Heart left ventricle (tissue), 16 donors: ENCODE results near the gene RBP4. TPM values are rescaled to one million over a fixed set of nuclear protein-coding genes. Genes with fewer than 3 reads are reported as not detected.
"Not testable (repeated sequence)": the region's sequence is repeated elsewhere in the genome, so short reads cannot be mapped to it uniquely, and the experiment has no call there.

Experiments
- ATAC-seq, 4 donors: fragments of 200-7000 bp; cut with Tn5 transposase; one replicate each; pipeline ENCODE4 v1.9.1; 2020 to 2022; ENCODE audit warnings: moderate library complexity in 4 of 4, mild to moderate bottlenecking in 3 of 4, moderate number of reproducible peaks in 1 of 4
- DNase-seq, 5 donors: peaks; one replicate each; pipeline ENCODE4 v3.0.0-alpha.2; 2020
- H3K27ac ChIP-seq, 12 donors: fragments of 200-600 bp; sonication (generic) in 4 of 12; one replicate each; pipeline versions ENCODE4 v1.5.0 to v1.8.0; 2016 to 2022; ENCODE audit warnings: mild to moderate bottlenecking in 2 of 12
- H3K27me3 ChIP-seq, 9 donors: fragments of 200-600 bp; sonication (generic) in 2 of 9; one replicate each; pipeline versions ENCODE4 v1.5.1 to v1.8.0; 2016 to 2022; ENCODE audit warnings: mild to moderate bottlenecking in 3 of 9
- H3K36me3 ChIP-seq, 9 donors: fragments of 200-600 bp; sonication (generic) in 2 of 9; one replicate each; pipeline versions ENCODE4 v1.5.0 to v1.8.0; 2018 to 2022; ENCODE audit warnings: mild to moderate bottlenecking in 2 of 9
- H3K4me1 ChIP-seq, 12 donors: fragments of 200-600 bp; sonication (generic) in 4 of 12; one replicate each; pipeline versions ENCODE4 v1.5.0 to v1.8.0; 2016 to 2022; ENCODE audit warnings: mild to moderate bottlenecking in 3 of 12
- H3K4me3 ChIP-seq, 12 donors: fragments of 200-600 bp; sonication (generic) in 4 of 12; one replicate each; pipeline versions ENCODE4 v1.5.0 to v1.8.0; 2017 to 2022; ENCODE audit warnings: mild to moderate bottlenecking in 9 of 12, moderate library complexity in 4 of 12
- H3K9me3 ChIP-seq, 12 donors: fragments of 200-600 bp; sonication (generic) in 4 of 12; one replicate each; pipeline versions ENCODE4 v1.5.0 to v1.8.0; 2016 to 2022; ENCODE audit warnings: mild to moderate bottlenecking in 1 of 12
- POLR2A ChIP-seq, 2 donors: fragments of 450-650 bp; IDR thresholded peaks; one replicate each; pipeline ENCODE4 v1.6.1; 2017; ENCODE audit warnings: antibody characterized with exemption in 2 of 2, mild to moderate bottlenecking in 2 of 2, moderate library complexity in 2 of 2
- WGBS, 4 donors: extraction: QIAGEN DNeasy Blood & Tissue Kit in 2 of 4; methylation state at CpG; one replicate each; pipeline versions ENCODE4 v1.1.5 to v1.1.7; 2013 to 2018; 5-methylcytosine and 5-hydroxymethylcytosine counted together
- intact Hi-C, 10 donors: fragments of 100-400 bp; cut with DNase I; formaldehyde crosslinking; loops; one replicate each; pipeline versions ENCODE4 v1.11.1 to v1.14.2; 2022
- polyA plus RNA-seq, 2 donors: library from polyadenylated mRNA; stranded (reverse); fragments of 200-250 nt; gene quantifications; one replicate each; pipeline ENCODE4 v1.2.3, GENCODE V29; 2013
- total RNA-seq, 9 donors: library from RNA; depleted of rRNA in 2 of 9; stranded (reverse); fragments of >200 nt in 2 of 9; fragmentation: NEBNext Ultra II Directional in 3 of 9; extraction: Animal tissue kit (Norgen Biotek cat#: 25700) in 3 of 9; gene quantifications; one replicate each; pipeline versions ENCODE4 v1.1.0 to v1.2.4, GENCODE V29; 2016 to 2023
- TF ChIP-seq, protein P1 (sequence below), 12 donors: fragments of 200-600 bp; sonication (generic) in 4 of 12; IDR thresholded peaks; one replicate each; pipeline versions ENCODE4 v1.5.0 to v1.8.0; 2018 to 2022; ENCODE audit warnings: antibody characterized with exemption in 12 of 12, mild to moderate bottlenecking in 5 of 12
- donor health status: ischemic (EF 13 %, LVEDD 7.1; RV severe dilation, severe dysfunction).
- donor health status: healthy with polysubstance abuse.
- donor health status: DM: no; HTN: yes; CAD: no.
- donor health status: DM: no; HTN: no; CAD: no.
- donor health status: ischemic (EF 25% LVEDD 6.9; RV normal size, moderate dysfunction).
- donor health status: ischemic (EF 25% LVEDD 5.7; RV mildly dilated, moderate dysfunction).
- donor health status: healthy.
- donor health status: DM: yes; HTN: yes; CAD: no.
- donor health status: ischemic (EF 35%, LVEDD 5.7; RV mildly dilated, moderate dysfunction).
- donor health status: nonischemic (EF 11% LVEDD 7.7; RV severe dilation, severe dysfunction).
- donor health status: DM: yes; HTN: yes; CAD: no.
- donor health status: PGD.
- donor health status: ischemic (EF 29% LVEDD 5.4; RV normal size, mild dysfunction).
- donor health status: nonischemic (EF 23%, LVEDD 6.1; RV moderate dilation, normal function).

The RBP4 gene
- total and polyA plus RNA-seq, 11 donors, result 0.35 to 63.4 (median 3.2) TPM; not detected in 1

DNA sequence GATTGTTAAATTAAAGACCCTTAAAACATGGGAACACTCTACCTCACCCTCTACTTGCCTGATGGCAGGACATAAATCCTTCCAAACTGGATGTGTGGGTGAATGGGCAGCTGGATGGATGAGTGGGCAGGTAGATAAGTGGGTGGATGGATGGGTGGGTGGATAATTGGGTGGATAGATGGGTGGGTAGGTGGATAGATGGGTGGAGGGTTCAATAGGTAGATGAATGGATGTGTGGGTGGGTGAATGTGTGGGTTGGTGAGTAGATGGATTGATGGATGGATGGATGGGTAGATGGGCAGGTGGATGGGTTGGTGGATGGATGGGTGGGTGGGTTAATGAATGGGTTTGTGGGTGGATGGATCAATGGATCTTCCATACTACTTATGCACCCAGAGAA lies 53.5 kb downstream of the RBP4 start:
- peaks cover 0 to 7% (median 3%) of the 10 kb centered on the region in 12 donors for H3K4me1 ChIP-seq
- no peak for ATAC-seq
- H3K27me3 ChIP-seq, result no peaks in the 10 kb centered on the region
- no peak overlapping the region for H3K27ac ChIP-seq
- DNase-seq, result no peak
- intact Hi-C loops, result loop anchor here in 1 of 10 donors (10.0 kb wide), 1 partner anchor 307 kb away; no protein-coding TSS in a partner anchor
- no peaks in the 10 kb centered on the region for H3K9me3 ChIP-seq
- H3K4me3 ChIP-seq, result no peak overlapping the region
- H3K36me3 ChIP-seq, result no peaks in the 10 kb centered on the region
- TF ChIP-seq, protein P1, sequence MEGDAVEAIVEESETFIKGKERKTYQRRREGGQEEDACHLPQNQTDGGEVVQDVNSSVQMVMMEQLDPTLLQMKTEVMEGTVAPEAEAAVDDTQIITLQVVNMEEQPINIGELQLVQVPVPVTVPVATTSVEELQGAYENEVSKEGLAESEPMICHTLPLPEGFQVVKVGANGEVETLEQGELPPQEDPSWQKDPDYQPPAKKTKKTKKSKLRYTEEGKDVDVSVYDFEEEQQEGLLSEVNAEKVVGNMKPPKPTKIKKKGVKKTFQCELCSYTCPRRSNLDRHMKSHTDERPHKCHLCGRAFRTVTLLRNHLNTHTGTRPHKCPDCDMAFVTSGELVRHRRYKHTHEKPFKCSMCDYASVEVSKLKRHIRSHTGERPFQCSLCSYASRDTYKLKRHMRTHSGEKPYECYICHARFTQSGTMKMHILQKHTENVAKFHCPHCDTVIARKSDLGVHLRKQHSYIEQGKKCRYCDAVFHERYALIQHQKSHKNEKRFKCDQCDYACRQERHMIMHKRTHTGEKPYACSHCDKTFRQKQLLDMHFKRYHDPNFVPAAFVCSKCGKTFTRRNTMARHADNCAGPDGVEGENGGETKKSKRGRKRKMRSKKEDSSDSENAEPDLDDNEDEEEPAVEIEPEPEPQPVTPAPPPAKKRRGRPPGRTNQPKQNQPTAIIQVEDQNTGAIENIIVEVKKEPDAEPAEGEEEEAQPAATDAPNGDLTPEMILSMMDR (IDR thresholded peaks at IDR 0.05), result no peak
- TF ChIP-seq POLR2A (IDR thresholded peaks at IDR 0.05), result no peak

DNA sequence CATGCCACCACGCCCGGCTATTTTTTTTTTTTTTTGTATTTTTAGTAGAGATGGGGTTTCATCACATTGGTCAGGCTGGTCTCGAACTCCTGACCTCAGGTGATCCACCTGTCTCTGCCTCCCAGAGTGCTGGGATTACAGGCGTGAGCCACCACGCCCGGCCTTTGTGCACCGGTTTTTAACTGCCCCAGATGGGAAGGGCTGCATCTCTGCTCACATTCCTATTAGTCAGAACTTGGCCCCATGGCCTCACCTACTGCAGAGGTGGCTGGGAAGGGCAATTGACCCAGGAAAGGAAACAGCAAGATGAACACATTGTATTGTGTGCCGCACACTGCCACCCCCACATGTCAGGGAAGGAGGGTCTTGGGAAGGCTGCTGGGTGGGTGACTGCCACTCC lies 54.0 kb downstream of the RBP4 start:
- 82 to 91% (median 90%) methylated on average over 8 of the region's 8 CpGs for WGBS, 4 donors
- H3K4me3 ChIP-seq, ATAC-seq, DNase-seq, H3K27me3 ChIP-seq, H3K27ac ChIP-seq, H3K36me3 ChIP-seq, H3K9me3 ChIP-seq: not testable (repeated sequence)
- intact Hi-C loops, result loop anchor here in 1 of 10 donors (10.0 kb wide), 1 partner anchor 308 kb away; no protein-coding TSS in a partner anchor
- peaks cover 0 to 12% (median 7%) of the 10 kb centered on the region in 12 donors for H3K4me1 ChIP-seq

DNA sequence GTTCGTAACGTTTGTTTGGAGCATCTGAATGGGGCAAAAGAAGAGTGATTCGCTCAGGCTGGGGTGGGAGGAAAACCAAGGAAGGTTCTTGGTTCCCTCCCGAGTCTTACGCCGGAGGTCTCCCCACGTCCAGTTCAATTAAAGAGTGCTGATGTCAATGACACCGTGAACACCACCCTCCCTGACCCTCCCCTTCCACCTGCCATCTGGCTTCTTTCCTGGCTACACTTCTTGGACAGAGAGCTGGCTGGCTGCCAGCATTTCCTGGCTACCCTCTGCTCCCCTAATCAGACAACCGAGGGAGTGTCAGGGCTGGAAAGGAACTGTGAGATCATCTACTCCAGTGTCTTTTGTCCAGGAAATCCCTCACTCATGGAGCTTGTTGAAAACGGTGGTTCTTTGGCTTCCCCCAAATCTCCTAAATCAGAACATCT lies 58.7 kb downstream of the RBP4 start:
- ATAC-seq (peak; percentile 90 to 98 (median 98)), DNase-seq (peak; percentile 63 to 84 (median 76))
- intact Hi-C loops, result loop anchor here in 2 of 10 donors (5.0 to 10.0 kb wide), 3 partner anchors 135 to 312 kb away; no protein-coding TSS in a partner anchor
- no peaks in the 10 kb centered on the region for H3K27me3 ChIP-seq
- no peaks in the 10 kb centered on the region for H3K9me3 ChIP-seq
- peaks cover 0 to 15% (median 8%) of the 10 kb centered on the region in 12 donors for H3K4me1 ChIP-seq
- no peaks in the 10 kb centered on the region for H3K36me3 ChIP-seq
- whole genome bisulfite sequencing, 4 donors, result 1 to 9% (median 3%) methylated on average over 10 of the region's 10 CpGs
- TF ChIP-seq, protein P1 (IDR thresholded peaks at IDR 0.05), result peak in 1 of 12 donors; percentile 5
- no peak for TF ChIP-seq POLR2A (IDR thresholded peaks at IDR 0.05)
- H3K27ac ChIP-seq, result peak overlapping the region in 4 of 12 donors; percentile 7 to 51 (median 40)
- peak overlapping the region in 10 of 12 donors; percentile 0 to 47 (median 32) for H3K4me3 ChIP-seq

Other genes starting within 250 kb of the RBP4 start
- 10 to 100 TPM; 16.0 to 64.5 (median 37.2) TPM for gene MYOF, start 118.9 kb downstream of the RBP4 start, total RNA-seq
- gene MYOF, start 118.9 kb downstream of the RBP4 start, polyA plus RNA-seq, result 10 to 100 TPM; 13.2 to 14.7 TPM
- gene CEP55, start 104.6 kb downstream of the RBP4 start, total RNA-seq, result 1 to 10 TPM in 2 of 9 donors, under 1 TPM in 3, not detected in 4; 0.25 to 7.3 (median 0.79) TPM
- gene CEP55, start 104.6 kb downstream of the RBP4 start, polyA plus RNA-seq, result under 1 TPM in 1 of 2 donors, not detected in 1; 0.19 TPM
- 1 to 10 TPM in 1 of 9 donors, under 1 TPM in 4, not detected in 4; 0.06 to 1.7 (median 0.19) TPM for gene FFAR4, start 34.6 kb downstream of the RBP4 start, total RNA-seq
- under 1 TPM; 0.08 to 0.11 TPM for gene FFAR4, start 34.6 kb downstream of the RBP4 start, polyA plus RNA-seq
- gene PDE6C, start 11.3 kb upstream of the RBP4 start, total RNA-seq, result not detected
- not detected for gene PDE6C, start 11.3 kb upstream of the RBP4 start, polyA plus RNA-seq
- gene FRA10AC1, start 101.4 kb upstream of the RBP4 start, total RNA-seq, result 10 to 100 TPM in 6 of 9 donors, 1 to 10 TPM in 3; 5.0 to 20.4 (median 12.2) TPM
- gene FRA10AC1, start 101.4 kb upstream of the RBP4 start, polyA plus RNA-seq, result 10 to 100 TPM in 1 of 2 donors, 1 to 10 TPM in 1; 8.4 to 16.5 TPM
- under 1 TPM in 2 of 9 donors, not detected in 7; 0.52 to 0.57 TPM for gene LGI1, start 156.7 kb upstream of the RBP4 start, total RNA-seq
- under 1 TPM in 1 of 2 donors, not detected in 1; 0.30 TPM for gene LGI1, start 156.7 kb upstream of the RBP4 start, polyA plus RNA-seq